Activated CD8-positive, alpha-beta memory T cell treated with anti-CD3 and anti-CD28 coated beads, Interleukin-2, amount 10 ng/mL, durations not matched to agents 7 days and 5 days (primary cell): Measurements from ENCODE around the gene ZMYND8. TPM values are rescaled to one million over a fixed set of nuclear protein-coding genes. Genes with fewer than 3 reads are reported as not detected.
A peak's percentile ranks its signal among the peaks of the same experiment; 100 is the strongest.
"Not testable (repeated sequence)": the region's sequence is repeated elsewhere in the genome, so short reads cannot be mapped to it uniquely, and the experiment has no call there.

ENCODE experiments used
- ATAC-seq: fragments of 150-1000 bp; cut with Tn5 transposase; one replicate; pipeline ENCODE4 v1.10.0; 2021; ENCODE audit warnings: moderate library complexity
- CTCF ChIA-PET: fragments of 350-600 bp; sonication (Branson Sonifier 250); formaldehyde crosslinking; loops from one replicate; lab custom pipeline; 2021; ENCODE audit warnings: antibody characterized with exemption; lab: Charles Lee
- DNase-seq: peaks from one replicate; pipeline ENCODE4 v3.0.0-alpha.2; 2020
- H3K27ac Mint-ChIP-seq: one replicate; pipeline ENCODE4 v1.8.0; 2021; ENCODE audit warnings: mild to moderate bottlenecking, mixed read lengths
- H3K27me3 Mint-ChIP-seq: one replicate; pipeline ENCODE4 v1.8.0; 2021; ENCODE audit warnings: mixed read lengths
- H3K36me3 Mint-ChIP-seq: one replicate; pipeline ENCODE4 v1.8.0; 2021; ENCODE audit warnings: mild to moderate bottlenecking, mixed read lengths
- H3K4me1 Mint-ChIP-seq: one replicate; pipeline ENCODE4 v1.8.0; 2021; ENCODE audit warnings: mixed read lengths
- H3K4me3 Mint-ChIP-seq: one replicate; pipeline ENCODE4 v1.8.0; 2021; ENCODE audit warnings: mild to moderate bottlenecking, moderate library complexity, mixed read lengths
- H3K9me3 Mint-ChIP-seq: one replicate; pipeline ENCODE4 v1.8.0; 2022; ENCODE audit warnings: low read depth, mixed read lengths
- total RNA-seq, 2 experiments: library from RNA; stranded (reverse); gene quantifications; one replicate each; pipeline ENCODE4 v1.2.3, GENCODE V29; 2021

The ZMYND8 gene
- total RNA-seq, 2 experiments from 2014 or later: 39.4 to 45.2 TPM

- ATAC-seq (no peak), DNase-seq (no peak)
- H3K27ac Mint-ChIP-seq: no peak overlapping the region
- CTCF ChIA-PET: interaction anchor here (0.6 to 1.3 kb wide), 2 partner anchors 13 to 22 kb away, joined by 3 to 4 read pairs; no protein-coding TSS in a partner anchor
- H3K9me3 Mint-ChIP-seq: no peaks in the 10 kb centered on the region
- H3K4me1 Mint-ChIP-seq: peaks cover 8% of the 10 kb centered on the region
- no peak overlapping the region for H3K4me3 Mint-ChIP-seq
- peaks cover 6% of the 10 kb centered on the region for H3K27me3 Mint-ChIP-seq
- no peaks in the 10 kb centered on the region for H3K36me3 Mint-ChIP-seq
Measured at GRCh38 chr20:47183367-47183766, 173.1 kb downstream of the ZMYND8 start.

- DNase-seq (peak; percentile 57), ATAC-seq (peak; percentile 75)
- Mint-ChIP-seq H3K9me3 (no peaks in the 10 kb centered on the region), H3K4me3 (no peak overlapping the region), H3K4me1 (peaks cover 1% of the 10 kb centered on the region), H3K27me3 (peaks cover 5% of the 10 kb centered on the region), H3K36me3 (no peaks in the 10 kb centered on the region), H3K27ac (no peak overlapping the region)
- CTCF ChIA-PET: interaction anchor here (0.8 to 1.0 kb wide), 2 partner anchors 15 to 429 kb away, joined by 4 read pairs; no protein-coding TSS in a partner anchor
Measured at GRCh38 chr20:47181056-47181862, 175.2 kb downstream of the ZMYND8 start.

- Mint-ChIP-seq H3K27me3 (peaks cover 5% of the 10 kb centered on the region), H3K27ac (no peak overlapping the region), H3K4me3 (no peak overlapping the region), H3K36me3 (no peaks in the 10 kb centered on the region), H3K4me1 (no peaks in the 10 kb centered on the region), H3K9me3 (no peaks in the 10 kb centered on the region)
- DNase-seq (no peak), ATAC-seq (no peak)
- CTCF ChIA-PET: no interaction called here
Measured at GRCh38 chr20:47179267-47179666, 177.2 kb downstream of the ZMYND8 start.

GRCh38 chr20:47178851-47179250 lies 177.6 kb downstream of the ZMYND8 start:
- Mint-ChIP-seq H3K36me3 (no peaks in the 10 kb centered on the region), H3K27ac (no peak overlapping the region), H3K4me3 (no peak overlapping the region), H3K4me1 (no peaks in the 10 kb centered on the region), H3K27me3 (peaks cover 5% of the 10 kb centered on the region), H3K9me3 (no peaks in the 10 kb centered on the region)
- ATAC-seq: no peak
- CTCF ChIA-PET: no interaction called here
- DNase-seq: no peak

- Mint-ChIP-seq H3K27ac (no peak overlapping the region), H3K9me3 (no peaks in the 10 kb centered on the region), H3K27me3 (peaks cover 5% of the 10 kb centered on the region), H3K4me3 (no peak overlapping the region), H3K4me1 (no peaks in the 10 kb centered on the region), H3K36me3 (no peaks in the 10 kb centered on the region)
- ATAC-seq (no peak), DNase-seq (no peak)
- CTCF ChIA-PET: no interaction called here
Measured at GRCh38 chr20:47178277-47178676, 178.2 kb downstream of the ZMYND8 start.

- H3K27me3 Mint-ChIP-seq: peaks cover 10% of the 10 kb centered on the region
- H3K9me3 Mint-ChIP-seq, H3K36me3 Mint-ChIP-seq, H3K4me1 Mint-ChIP-seq, H3K4me3 Mint-ChIP-seq, H3K27ac Mint-ChIP-seq, DNase-seq, ATAC-seq, CTCF ChIA-PET: not testable (repeated sequence)
Measured at GRCh38 chr20:47176217-47176616, 180.3 kb downstream of the ZMYND8 start.

- Mint-ChIP-seq H3K4me3 (no peak overlapping the region), H3K36me3 (no peaks in the 10 kb centered on the region), H3K4me1 (no peaks in the 10 kb centered on the region), H3K27ac (no peak overlapping the region), H3K9me3 (no peaks in the 10 kb centered on the region), H3K27me3 (peaks cover 16% of the 10 kb centered on the region)
- ATAC-seq (no peak), DNase-seq (no peak)
- CTCF ChIA-PET: no interaction called here
Measured at GRCh38 chr20:47175493-47175892, 181.0 kb downstream of the ZMYND8 start.

- Mint-ChIP-seq H3K27ac (no peak overlapping the region), H3K27me3 (peaks cover 16% of the 10 kb centered on the region), H3K36me3 (no peaks in the 10 kb centered on the region), H3K4me3 (no peak overlapping the region), H3K9me3 (no peaks in the 10 kb centered on the region), H3K4me1 (no peaks in the 10 kb centered on the region)
- no peak for ATAC-seq
- DNase-seq: no peak
- CTCF ChIA-PET: no interaction called here
Measured at GRCh38 chr20:47174456-47175243, 181.8 kb downstream of the ZMYND8 start.

GRCh38 chr20:47173596-47174216 lies 182.8 kb downstream of the ZMYND8 start:
- CTCF ChIA-PET: no interaction called here
- no peak overlapping the region for H3K4me3 Mint-ChIP-seq
- no peak for ATAC-seq
- H3K27me3 Mint-ChIP-seq: peaks cover 23% of the 10 kb centered on the region
- no peak overlapping the region for H3K27ac Mint-ChIP-seq
- H3K4me1 Mint-ChIP-seq: no peaks in the 10 kb centered on the region
- no peak for DNase-seq
- H3K9me3 Mint-ChIP-seq: no peaks in the 10 kb centered on the region
- H3K36me3 Mint-ChIP-seq: no peaks in the 10 kb centered on the region

GRCh38 chr20:47172579-47172978 lies 183.9 kb downstream of the ZMYND8 start:
- Mint-ChIP-seq H3K27ac (no peak overlapping the region), H3K4me3 (no peak overlapping the region), H3K27me3 (peaks cover 24% of the 10 kb centered on the region), H3K9me3 (no peaks in the 10 kb centered on the region), H3K36me3 (no peaks in the 10 kb centered on the region), H3K4me1 (no peaks in the 10 kb centered on the region)
- CTCF ChIA-PET: no interaction called here
- no peak for DNase-seq
- ATAC-seq: no peak

- peaks cover 24% of the 10 kb centered on the region for H3K27me3 Mint-ChIP-seq
- H3K27ac Mint-ChIP-seq: no peak overlapping the region
Measured at GRCh38 chr20:47167846-47168245, 188.7 kb downstream of the ZMYND8 start.

GRCh38 chr20:47165376-47165865 lies 191.1 kb downstream of the ZMYND8 start:
- Mint-ChIP-seq H3K4me1 (no peaks in the 10 kb centered on the region), H3K27ac (no peak overlapping the region), H3K27me3 (peaks cover 13% of the 10 kb centered on the region), H3K36me3 (no peaks in the 10 kb centered on the region), H3K9me3 (no peaks in the 10 kb centered on the region), H3K4me3 (no peak overlapping the region)
- DNase-seq (no peak), ATAC-seq (no peak)
- CTCF ChIA-PET: no interaction called here

More at GRCh38 chr20:47167846-47168245, 188.7 kb downstream of the ZMYND8 start:
- CTCF ChIA-PET: no interaction called here
- Mint-ChIP-seq H3K4me1 (no peaks in the 10 kb centered on the region), H3K4me3 (no peak overlapping the region), H3K9me3 (no peaks in the 10 kb centered on the region), H3K36me3 (no peaks in the 10 kb centered on the region)
- ATAC-seq (no peak), DNase-seq (no peak)

GRCh38 chr20:47164140-47164539 lies 192.4 kb downstream of the ZMYND8 start:
- H3K36me3 Mint-ChIP-seq: no peaks in the 10 kb centered on the region
- ATAC-seq: no peak
- no peaks in the 10 kb centered on the region for H3K9me3 Mint-ChIP-seq
- no peak for DNase-seq
- H3K27me3 Mint-ChIP-seq: peaks cover 10% of the 10 kb centered on the region
- H3K27ac Mint-ChIP-seq: no peak overlapping the region
- no peak overlapping the region for H3K4me3 Mint-ChIP-seq
- CTCF ChIA-PET: interaction anchor here (1.3 kb wide), 1 partner anchor 412 kb away, joined by 3 read pairs; no protein-coding TSS in a partner anchor
- H3K4me1 Mint-ChIP-seq: no peaks in the 10 kb centered on the region
